SK-N-SH (cell line): ENCODE measurements around the gene RBM19. TPM values are rescaled to one million over a fixed set of nuclear protein-coding genes. Genes with fewer than 3 reads are reported as not detected.

Experiments
- CTCF ChIA-PET: fragments of 300-600, 350-600 bp; formaldehyde crosslinking; extraction: SDS; loops from one replicate; lab custom pipeline; 2021; lab: Yijun Ruan, JAX
- POLR2A ChIA-PET: fragments of 350-600 bp; sonication (Branson Sonifier 250); formaldehyde crosslinking; extraction: SDS; loops from one replicate; lab custom pipeline; 2020; ENCODE audit warnings: antibody characterized with exemption, inconsistent platforms; lab: Yijun Ruan, JAX
- DNase-seq: peaks from one replicate; pipeline ENCODE4 v3.0.0; 2012
- H2AFZ ChIP-seq: fragments of 200-600 bp; sonication (generic); 2 replicates; pipeline ENCODE4 v1.8.1; 2016; ENCODE audit warnings: antibody characterized with exemption, mild to moderate bottlenecking, low read depth
- H3F3A ChIP-seq: fragments of 200-600 bp; sonication (generic); replicated peaks from 2 replicates; pipeline ENCODE3; 2016; ENCODE audit warnings: antibody characterized with exemption, mild to moderate bottlenecking; ENCODE audit not compliant: insufficient read depth
- H3K27ac ChIP-seq, 2 experiments: fragments of 200-500 bp in 1 of 2; fragments of 200-600 bp in 1 of 2; sonication (Bioruptor generic) in 1 of 2; sonication (generic), shearing (Covaris generic) in 1 of 2; 2 replicates each; pipeline versions ENCODE4 v1.5.1 to v1.6.1; 2014 to 2016; ENCODE audit warnings: low read depth in 2 of 2, inconsistent platforms in 1 of 2, low read length in 1 of 2, mild to moderate bottlenecking in 1 of 2, mixed read lengths in 1 of 2
- H3K27me3 ChIP-seq: fragments of 200-600 bp; sonication (generic), shearing (Covaris generic); 2 replicates; pipeline ENCODE4 v1.6.1; 2016; ENCODE audit warnings: mixed run types; ENCODE audit not compliant: insufficient read depth
- H3K36me3 ChIP-seq, 2 experiments: fragments of 200-500 bp in 1 of 2; fragments of 200-600 bp in 1 of 2; sonication (Bioruptor generic) in 1 of 2; sonication (generic) in 1 of 2; replicated peaks in 1 of 2; 2 replicates each; pipeline versions ENCODE3 to v1.5.1; 2014 to 2016; ENCODE audit warnings: low read length in 1 of 2, mild to moderate bottlenecking in 1 of 2; ENCODE audit not compliant: insufficient read depth in 2 of 2, control insufficient read depth in 1 of 2
- H3K4me1 ChIP-seq, 2 experiments: fragments of 200-500 bp in 1 of 2; fragments of 200-600 bp in 1 of 2; sonication (Bioruptor generic) in 1 of 2; sonication (generic), shearing (Covaris generic) in 1 of 2; 2 replicates each; pipeline versions ENCODE4 v1.5.1 to v1.6.1; 2014 to 2016; ENCODE audit warnings: low read depth in 1 of 2, low read length in 1 of 2, mixed run types in 1 of 2; ENCODE audit not compliant: insufficient read depth in 2 of 2, control insufficient read depth in 1 of 2
- H3K4me2 ChIP-seq: fragments of 200-600 bp; sonication (generic), shearing (Covaris generic); 2 replicates; pipeline ENCODE4 v1.6.1; 2017; ENCODE audit warnings: mixed run types
- H3K4me3 ChIP-seq, 2 experiments: fragments of 200-500 bp in 1 of 2; fragments of 200-600 bp in 1 of 2; sonication (Bioruptor generic) in 1 of 2; sonication (generic), shearing (Covaris generic) in 1 of 2; 2 replicates each; pipeline versions ENCODE4 v1.5.1 to v1.8.1; 2014 to 2016; ENCODE audit warnings: low read depth in 2 of 2, inconsistent platforms in 1 of 2, low read length in 1 of 2, mild to moderate bottlenecking in 1 of 2, mixed read lengths in 1 of 2, moderate library complexity in 1 of 2
- H3K79me2 ChIP-seq: fragments of 200-600 bp; sonication (generic); 2 replicates; pipeline ENCODE4 v1.8.1; 2017; ENCODE audit warnings: mild to moderate bottlenecking; ENCODE audit not compliant: insufficient read depth
- H3K9ac ChIP-seq: fragments of 200-600 bp; sonication (generic); 2 replicates; pipeline ENCODE4 v1.6.1; 2017; ENCODE audit warnings: mixed run types
- H3K9me2 ChIP-seq: fragments of 200-600 bp; sonication (generic); 2 replicates; pipeline ENCODE4 v1.6.1; 2017; ENCODE audit warnings: mixed run types
- H3K9me3 ChIP-seq: fragments of 200-600 bp; sonication (generic); 2 replicates; pipeline ENCODE4 v1.6.1; 2017; ENCODE audit warnings: mixed run types, mild to moderate bottlenecking, moderate library complexity
- H4K20me1 ChIP-seq: fragments of 200-600 bp; sonication (generic); 2 replicates; pipeline ENCODE4 v1.6.1; 2017; ENCODE audit warnings: mild to moderate bottlenecking, mixed run types; ENCODE audit not compliant: insufficient read depth
- CHD2 ChIP-seq: fragments of 150-350 bp; IDR thresholded peaks from 2 replicates; pipeline ENCODE4 v1.6.1; 2018; ENCODE audit warnings: low read length; ENCODE audit not compliant: partially characterized antibody
- EP300 ChIP-seq, 2 experiments: IDR thresholded peaks; 2 replicates each; pipeline versions ENCODE4 v1.4.0 to v1.6.1; 2012; ENCODE audit warnings: borderline replicate concordance in 1 of 2, low read depth in 1 of 2, low read length in 1 of 2
- EZH2phosphoT487 ChIP-seq: fragments of 200-600 bp; sonication (generic); IDR thresholded peaks from 2 replicates; pipeline ENCODE4 v1.6.1; 2017; ENCODE audit warnings: low read depth, mixed run types, mild to moderate bottlenecking, antibody characterized with exemption, moderate library complexity, borderline replicate concordance
- FOSL2 ChIP-seq: IDR thresholded peaks from 2 replicates; pipeline ENCODE4 v1.4.0; 2012; ENCODE audit warnings: low read depth, mild to moderate bottlenecking, moderate library complexity, borderline replicate concordance
- FOXJ3 ChIP-seq: sonication (generic); formaldehyde crosslinking; IDR thresholded peaks from 2 replicates; pipeline ENCODE4 v1.5.1; 2020; ENCODE audit warnings: mild to moderate bottlenecking, missing genetic modification reagents
- FOXM1 ChIP-seq: IDR thresholded peaks from 2 replicates; pipeline ENCODE4 v1.4.0; 2012; ENCODE audit warnings: low read depth, mild to moderate bottlenecking
- GABPA ChIP-seq: IDR thresholded peaks from 2 replicates; pipeline ENCODE4 v1.4.0; 2012; ENCODE audit warnings: low read depth, mild to moderate bottlenecking
- GATA2 ChIP-seq: sonication (generic); formaldehyde crosslinking; IDR thresholded peaks from 2 replicates; pipeline ENCODE4 v1.5.0; 2020; ENCODE audit warnings: mild to moderate bottlenecking, missing genetic modification reagents
- JUND ChIP-seq: IDR thresholded peaks from 2 replicates; pipeline ENCODE4 v1.4.0; 2012
- NRF1 ChIP-seq: IDR thresholded peaks from 2 replicates; pipeline ENCODE4 v1.6.1; 2012; ENCODE audit warnings: low read depth, mild to moderate bottlenecking, low read length
- POLR2AphosphoS5 ChIP-seq: IDR thresholded peaks from 2 replicates; pipeline ENCODE4 v1.6.1; 2012; ENCODE audit warnings: low read depth, low read length
- RAD21 ChIP-seq: IDR thresholded peaks from 2 replicates; pipeline ENCODE4 v1.6.1; 2012; ENCODE audit warnings: mild to moderate bottlenecking, low read length
- RCOR1 ChIP-seq: fragments of 150-350 bp; IDR thresholded peaks from 2 replicates; pipeline ENCODE4 v1.6.1; 2017; ENCODE audit warnings: antibody characterized with exemption, low read length
- RXRA ChIP-seq: IDR thresholded peaks from 2 replicates; pipeline ENCODE4 v1.4.0; 2012; ENCODE audit warnings: low read depth, mild to moderate bottlenecking, borderline replicate concordance
- SIN3A ChIP-seq: IDR thresholded peaks from 2 replicates; pipeline ENCODE4 v1.6.1; 2012; ENCODE audit warnings: low read depth, mild to moderate bottlenecking, low read length, moderate library complexity, borderline replicate concordance
- SMC3 ChIP-seq: IDR thresholded peaks from 2 replicates; pipeline ENCODE4 v1.6.1; 2012; ENCODE audit warnings: low read depth, low read length, improper control_type of control experiment
- YY1 ChIP-seq: IDR thresholded peaks from 2 replicates; pipeline ENCODE4 v1.4.0; 2012; ENCODE audit warnings: low read depth, mild to moderate bottlenecking
- WGBS: methylation state at CpG from one replicate; pipeline ENCODE4 v1.1.6; 2017; ENCODE audit warnings: low lambda C conversion rate; 5-methylcytosine and 5-hydroxymethylcytosine counted together
- polyA plus RNA-seq, 3 experiments: library from polyadenylated mRNA; depleted of rRNA; stranded (reverse); fragments of >200 nt; gene quantifications; 2 replicates each; pipeline ENCODE4 v1.2.3, GENCODE V29; 2012
- TF ChIP-seq, protein P1 (sequence below): fragments of 150-350 bp; IDR thresholded peaks from 2 replicates; pipeline ENCODE4 v1.6.1; 2017; ENCODE audit warnings: antibody characterized with exemption, low read length, low read depth, borderline replicate concordance
- TF ChIP-seq, protein P2 (sequence below): fragments of 150-350 bp; IDR thresholded peaks from 2 replicates; pipeline ENCODE4 v1.6.1; 2016; ENCODE audit warnings: mild to moderate bottlenecking, low read depth, low read length
- TF ChIP-seq, protein P3 (sequence below): IDR thresholded peaks from 2 replicates; pipeline ENCODE4 v1.4.0; 2012; ENCODE audit warnings: low read depth, borderline replicate concordance
- TF ChIP-seq, protein P4 (sequence below): IDR thresholded peaks from 2 replicates; pipeline ENCODE4 v1.4.0; 2012; ENCODE audit warnings: low read depth, borderline replicate concordance
- TF ChIP-seq, protein P5 (sequence below): fragments of 200-600 bp; sonication (generic); IDR thresholded peaks from 2 replicates; pipeline ENCODE4 v1.6.1; 2017; ENCODE audit warnings: antibody characterized with exemption, mild to moderate bottlenecking, moderate library complexity
- TF ChIP-seq, protein P6 (sequence below): IDR thresholded peaks from 2 replicates; pipeline ENCODE4 v1.4.0; 2012; ENCODE audit warnings: low read depth

RBM19 gene
- polyA plus RNA-seq, 1 of the 3 experiments (the other 2 are of a cell fraction) = 16.6 TPM

DNA sequence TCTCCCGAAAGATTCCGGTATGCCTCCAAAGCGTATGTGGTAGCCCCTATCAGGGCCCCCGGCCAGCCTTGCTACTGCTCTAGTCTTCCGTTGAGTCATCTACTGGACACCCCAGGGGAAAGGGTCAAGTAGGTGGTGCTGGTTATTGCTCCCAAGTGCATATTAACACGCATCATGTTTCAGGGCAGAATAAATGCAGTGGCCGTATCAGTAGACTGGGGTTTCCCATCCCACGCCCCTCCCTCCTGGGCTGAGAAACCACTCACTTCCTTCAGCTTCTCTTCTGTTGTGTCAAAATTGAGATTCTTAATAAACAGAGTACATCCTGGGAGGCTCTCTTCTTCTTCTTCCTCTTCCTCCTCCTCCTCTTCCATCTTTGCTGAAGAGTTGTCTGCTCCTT lies 39.3 kb downstream of the RBM19 start:
- H3K27ac ChIP-seq = no peak overlapping the region
- H3K4me3 ChIP-seq = no peak overlapping the region
- no peaks in the 10 kb centered on the region for H4K20me1 ChIP-seq
- no peaks in the 10 kb centered on the region for H3K9me2 ChIP-seq
- TF ChIP-seq GABPA = no peak
- TF ChIP-seq POLR2AphosphoS5 = no peak
- TF ChIP-seq EZH2phosphoT487 = no peak
- no peak for TF ChIP-seq EP300 (IDR thresholded peaks at IDR 0.05; ENCODE audit: borderline replicate concordance in 1 of 2, low read depth in 1 of 2, low read length in 1 of 2)
- no peak for TF ChIP-seq YY1
- TF ChIP-seq, protein P1, sequence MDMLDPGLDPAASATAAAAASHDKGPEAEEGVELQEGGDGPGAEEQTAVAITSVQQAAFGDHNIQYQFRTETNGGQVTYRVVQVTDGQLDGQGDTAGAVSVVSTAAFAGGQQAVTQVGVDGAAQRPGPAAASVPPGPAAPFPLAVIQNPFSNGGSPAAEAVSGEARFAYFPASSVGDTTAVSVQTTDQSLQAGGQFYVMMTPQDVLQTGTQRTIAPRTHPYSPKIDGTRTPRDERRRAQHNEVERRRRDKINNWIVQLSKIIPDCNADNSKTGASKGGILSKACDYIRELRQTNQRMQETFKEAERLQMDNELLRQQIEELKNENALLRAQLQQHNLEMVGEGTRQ = no peak
- no peak for TF ChIP-seq GATA2
- TF ChIP-seq RCOR1 = no peak
- TF ChIP-seq SMC3 = no peak
- TF ChIP-seq JUND = no peak
- TF ChIP-seq CHD2 = no peak
- TF ChIP-seq NRF1 = no peak
- TF ChIP-seq, protein P2, sequence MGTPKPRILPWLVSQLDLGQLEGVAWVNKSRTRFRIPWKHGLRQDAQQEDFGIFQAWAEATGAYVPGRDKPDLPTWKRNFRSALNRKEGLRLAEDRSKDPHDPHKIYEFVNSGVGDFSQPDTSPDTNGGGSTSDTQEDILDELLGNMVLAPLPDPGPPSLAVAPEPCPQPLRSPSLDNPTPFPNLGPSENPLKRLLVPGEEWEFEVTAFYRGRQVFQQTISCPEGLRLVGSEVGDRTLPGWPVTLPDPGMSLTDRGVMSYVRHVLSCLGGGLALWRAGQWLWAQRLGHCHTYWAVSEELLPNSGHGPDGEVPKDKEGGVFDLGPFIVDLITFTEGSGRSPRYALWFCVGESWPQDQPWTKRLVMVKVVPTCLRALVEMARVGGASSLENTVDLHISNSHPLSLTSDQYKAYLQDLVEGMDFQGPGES = no peak
- TF ChIP-seq RXRA = no peak
- H3K27me3 ChIP-seq = no peaks in the 10 kb centered on the region
- H3F3A ChIP-seq = no peaks in the 10 kb centered on the region
- H3K9ac ChIP-seq = no peak overlapping the region
- no peaks in the 10 kb centered on the region for H3K9me3 ChIP-seq
- no peak for DNase-seq
- 97% methylated on average over 8 of the region's 8 CpGs for WGBS
- no peak overlapping the region for H3K4me2 ChIP-seq
- no peak overlapping the region for H2AFZ ChIP-seq
- no peaks in the 10 kb centered on the region for H3K4me1 ChIP-seq
- H3K36me3 ChIP-seq = peaks cover 7 to 53% of the 10 kb centered on the region in 2 experiments
- H3K79me2 ChIP-seq = no peaks in the 10 kb centered on the region
- POLR2A ChIA-PET = no interaction called here
- CTCF ChIA-PET = interaction anchor here (1.0 to 2.1 kb wide), 2 partner anchors 14 to 86 kb away, joined by 3 to 6 read pairs; no protein-coding TSS in a partner anchor

DNA sequence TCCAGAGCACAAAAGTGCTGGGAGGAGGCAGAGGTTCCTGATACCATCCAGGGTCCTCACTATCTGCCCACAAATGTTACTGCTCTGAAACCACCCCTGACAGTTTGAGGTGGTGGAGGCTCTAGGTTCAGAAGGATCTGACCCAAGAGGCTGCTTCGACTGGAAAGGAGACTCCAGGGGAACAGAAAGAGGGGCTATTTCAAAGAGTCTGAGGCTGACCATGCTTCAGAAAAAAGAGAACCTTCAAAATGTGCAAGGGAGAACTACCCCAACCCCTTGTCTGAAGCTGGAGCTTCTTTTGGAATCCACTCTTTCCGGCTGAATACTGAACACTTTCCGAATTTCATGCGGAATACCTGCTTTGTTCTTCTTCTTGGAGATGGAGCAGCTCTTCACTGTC lies 41.8 kb downstream of the RBM19 start:
- WGBS = 73% methylated on average over 4 of the region's 4 CpGs
- Histone ChIP-seq H3K4me3 (no peak overlapping the region), H3K79me2 (no peaks in the 10 kb centered on the region), H3K36me3 (peaks cover 7 to 51% of the 10 kb centered on the region in 2 experiments), H2AFZ (no peak overlapping the region), H3K9me3 (no peaks in the 10 kb centered on the region), H3K4me2 (no peak overlapping the region), H3K27me3 (no peaks in the 10 kb centered on the region), H3K9ac (no peak overlapping the region), H3K27ac (no peak overlapping the region), H4K20me1 (no peaks in the 10 kb centered on the region), H3F3A (no peaks in the 10 kb centered on the region), H3K9me2 (no peaks in the 10 kb centered on the region), H3K4me1 (no peaks in the 10 kb centered on the region)
- POLR2A ChIA-PET = no interaction called here
- no peak for DNase-seq
- CTCF ChIA-PET = no interaction called here
- TF ChIP-seq FOXM1 = no peak
- TF ChIP-seq, protein P3, sequence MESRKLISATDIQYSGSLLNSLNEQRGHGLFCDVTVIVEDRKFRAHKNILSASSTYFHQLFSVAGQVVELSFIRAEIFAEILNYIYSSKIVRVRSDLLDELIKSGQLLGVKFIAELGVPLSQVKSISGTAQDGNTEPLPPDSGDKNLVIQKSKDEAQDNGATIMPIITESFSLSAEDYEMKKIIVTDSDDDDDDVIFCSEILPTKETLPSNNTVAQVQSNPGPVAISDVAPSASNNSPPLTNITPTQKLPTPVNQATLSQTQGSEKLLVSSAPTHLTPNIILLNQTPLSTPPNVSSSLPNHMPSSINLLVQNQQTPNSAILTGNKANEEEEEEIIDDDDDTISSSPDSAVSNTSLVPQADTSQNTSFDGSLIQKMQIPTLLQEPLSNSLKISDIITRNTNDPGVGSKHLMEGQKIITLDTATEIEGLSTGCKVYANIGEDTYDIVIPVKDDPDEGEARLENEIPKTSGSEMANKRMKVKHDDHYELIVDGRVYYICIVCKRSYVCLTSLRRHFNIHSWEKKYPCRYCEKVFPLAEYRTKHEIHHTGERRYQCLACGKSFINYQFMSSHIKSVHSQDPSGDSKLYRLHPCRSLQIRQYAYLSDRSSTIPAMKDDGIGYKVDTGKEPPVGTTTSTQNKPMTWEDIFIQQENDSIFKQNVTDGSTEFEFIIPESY = no peak
- TF ChIP-seq NRF1 = no peak
- no peak for TF ChIP-seq GABPA
- TF ChIP-seq SIN3A = no peak
- no peak for TF ChIP-seq FOSL2
- TF ChIP-seq FOXJ3 (CRISPR knock-in tag) = no peak
- TF ChIP-seq, protein P4, sequence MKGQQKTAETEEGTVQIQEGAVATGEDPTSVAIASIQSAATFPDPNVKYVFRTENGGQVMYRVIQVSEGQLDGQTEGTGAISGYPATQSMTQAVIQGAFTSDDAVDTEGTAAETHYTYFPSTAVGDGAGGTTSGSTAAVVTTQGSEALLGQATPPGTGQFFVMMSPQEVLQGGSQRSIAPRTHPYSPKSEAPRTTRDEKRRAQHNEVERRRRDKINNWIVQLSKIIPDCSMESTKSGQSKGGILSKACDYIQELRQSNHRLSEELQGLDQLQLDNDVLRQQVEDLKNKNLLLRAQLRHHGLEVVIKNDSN = no peak
- TF ChIP-seq JUND = no peak
- no peak for TF ChIP-seq RAD21
- no peak for TF ChIP-seq CHD2
- TF ChIP-seq, protein P5, sequence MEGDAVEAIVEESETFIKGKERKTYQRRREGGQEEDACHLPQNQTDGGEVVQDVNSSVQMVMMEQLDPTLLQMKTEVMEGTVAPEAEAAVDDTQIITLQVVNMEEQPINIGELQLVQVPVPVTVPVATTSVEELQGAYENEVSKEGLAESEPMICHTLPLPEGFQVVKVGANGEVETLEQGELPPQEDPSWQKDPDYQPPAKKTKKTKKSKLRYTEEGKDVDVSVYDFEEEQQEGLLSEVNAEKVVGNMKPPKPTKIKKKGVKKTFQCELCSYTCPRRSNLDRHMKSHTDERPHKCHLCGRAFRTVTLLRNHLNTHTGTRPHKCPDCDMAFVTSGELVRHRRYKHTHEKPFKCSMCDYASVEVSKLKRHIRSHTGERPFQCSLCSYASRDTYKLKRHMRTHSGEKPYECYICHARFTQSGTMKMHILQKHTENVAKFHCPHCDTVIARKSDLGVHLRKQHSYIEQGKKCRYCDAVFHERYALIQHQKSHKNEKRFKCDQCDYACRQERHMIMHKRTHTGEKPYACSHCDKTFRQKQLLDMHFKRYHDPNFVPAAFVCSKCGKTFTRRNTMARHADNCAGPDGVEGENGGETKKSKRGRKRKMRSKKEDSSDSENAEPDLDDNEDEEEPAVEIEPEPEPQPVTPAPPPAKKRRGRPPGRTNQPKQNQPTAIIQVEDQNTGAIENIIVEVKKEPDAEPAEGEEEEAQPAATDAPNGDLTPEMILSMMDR = no peak
- TF ChIP-seq, protein P6, sequence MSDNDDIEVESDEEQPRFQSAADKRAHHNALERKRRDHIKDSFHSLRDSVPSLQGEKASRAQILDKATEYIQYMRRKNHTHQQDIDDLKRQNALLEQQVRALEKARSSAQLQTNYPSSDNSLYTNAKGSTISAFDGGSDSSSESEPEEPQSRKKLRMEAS = no peak
- TF ChIP-seq YY1 = no peak
